Endothelial cell (in vitro differentiated cells): ENCODE results near the gene RAB40C. TPM values are rescaled to one million over a fixed set of nuclear protein-coding genes. Genes with fewer than 3 reads are reported as not detected.

Experiments
- DNase-seq: peaks from one replicate; pipeline ENCODE4 v3.0.0; 2021; ENCODE audit warnings: low spot score
- H3K27ac Mint-ChIP-seq: one replicate; pipeline ENCODE4 v1.8.0; 2021; ENCODE audit warnings: mixed read lengths, inconsistent platforms; ENCODE audit not compliant: unreplicated experiment
- H3K27me3 Mint-ChIP-seq: one replicate; pipeline ENCODE4 v1.8.0; 2021; ENCODE audit warnings: mild to moderate bottlenecking, moderate library complexity, mixed read lengths, inconsistent platforms; ENCODE audit not compliant: unreplicated experiment
- H3K36me3 Mint-ChIP-seq: one replicate; pipeline ENCODE4 v1.8.0; 2021; ENCODE audit warnings: mild to moderate bottlenecking, low read depth, mixed read lengths, inconsistent platforms; ENCODE audit not compliant: unreplicated experiment
- H3K4me1 Mint-ChIP-seq: one replicate; pipeline ENCODE4 v1.8.0; 2021; ENCODE audit warnings: mild to moderate bottlenecking, mixed read lengths, inconsistent platforms; ENCODE audit not compliant: unreplicated experiment
- H3K4me3 Mint-ChIP-seq: one replicate; pipeline ENCODE4 v1.8.0; 2021; ENCODE audit warnings: mild to moderate bottlenecking, mixed read lengths, inconsistent platforms; ENCODE audit not compliant: unreplicated experiment
- H3K9me3 Mint-ChIP-seq: one replicate; pipeline ENCODE4 v1.8.0; 2021; ENCODE audit warnings: mixed read lengths, inconsistent platforms; ENCODE audit not compliant: unreplicated experiment
- total RNA-seq: library from RNA; stranded (reverse); fragmentation: NEBNext Ultra II Directional; extraction: Animal tissue kit (Norgen Biotek cat#: 25700); gene quantifications from one replicate; pipeline ENCODE4 v1.2.1, GENCODE V29; 2021; ENCODE audit not compliant: unreplicated experiment
- TF ChIP-seq, protein P1 (sequence below): fragments of 200-600 bp; sonication (generic); IDR thresholded peaks from one replicate; pipeline ENCODE4 v1.5.0; 2021; ENCODE audit warnings: antibody characterized with exemption; ENCODE audit not compliant: unreplicated experiment

Gene RAB40C
- total RNA-seq, 1 donor from 2014 or later: 18.5 TPM

DNA sequence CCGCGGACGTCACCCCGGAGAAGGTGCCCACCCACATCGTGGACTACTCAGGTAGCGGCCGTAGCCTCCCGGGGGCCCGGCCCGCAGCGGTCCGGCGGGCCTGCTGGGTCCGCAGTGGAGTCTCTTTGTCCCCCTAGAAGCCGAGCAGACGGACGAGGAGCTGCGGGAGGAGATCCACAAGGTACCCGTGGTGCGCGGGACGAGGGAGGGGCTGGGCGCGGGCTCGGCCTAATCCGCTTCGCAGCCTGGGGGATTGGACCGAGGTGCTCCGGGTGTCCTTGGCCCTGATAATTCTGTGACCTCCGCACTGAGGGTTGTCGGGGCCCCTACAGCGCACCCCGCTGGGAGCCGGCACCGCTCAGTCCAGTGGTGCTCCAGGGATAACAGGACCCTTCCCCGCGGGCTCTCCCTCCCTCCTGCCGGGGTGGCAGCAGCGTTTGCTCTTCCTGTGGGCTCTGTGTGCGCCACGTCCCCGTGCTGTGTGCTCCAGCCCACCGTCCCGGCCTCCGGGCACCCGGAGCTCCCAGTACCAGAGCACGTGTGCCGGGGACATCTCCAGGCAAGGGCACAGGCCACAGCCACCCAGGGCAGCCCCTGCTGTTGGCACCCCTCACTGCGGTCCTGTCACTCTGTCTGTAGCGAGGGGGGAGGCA, 78.8 kb downstream of the RAB40C start:
- Mint-ChIP-seq H3K4me3 (peak overlapping the region; percentile 81), H3K36me3 (no peaks in the 10 kb centered on the region)
- TF ChIP-seq, protein P1, sequence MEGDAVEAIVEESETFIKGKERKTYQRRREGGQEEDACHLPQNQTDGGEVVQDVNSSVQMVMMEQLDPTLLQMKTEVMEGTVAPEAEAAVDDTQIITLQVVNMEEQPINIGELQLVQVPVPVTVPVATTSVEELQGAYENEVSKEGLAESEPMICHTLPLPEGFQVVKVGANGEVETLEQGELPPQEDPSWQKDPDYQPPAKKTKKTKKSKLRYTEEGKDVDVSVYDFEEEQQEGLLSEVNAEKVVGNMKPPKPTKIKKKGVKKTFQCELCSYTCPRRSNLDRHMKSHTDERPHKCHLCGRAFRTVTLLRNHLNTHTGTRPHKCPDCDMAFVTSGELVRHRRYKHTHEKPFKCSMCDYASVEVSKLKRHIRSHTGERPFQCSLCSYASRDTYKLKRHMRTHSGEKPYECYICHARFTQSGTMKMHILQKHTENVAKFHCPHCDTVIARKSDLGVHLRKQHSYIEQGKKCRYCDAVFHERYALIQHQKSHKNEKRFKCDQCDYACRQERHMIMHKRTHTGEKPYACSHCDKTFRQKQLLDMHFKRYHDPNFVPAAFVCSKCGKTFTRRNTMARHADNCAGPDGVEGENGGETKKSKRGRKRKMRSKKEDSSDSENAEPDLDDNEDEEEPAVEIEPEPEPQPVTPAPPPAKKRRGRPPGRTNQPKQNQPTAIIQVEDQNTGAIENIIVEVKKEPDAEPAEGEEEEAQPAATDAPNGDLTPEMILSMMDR: no peak

GRCh38 chr16:669666-670065, 79.8 kb downstream of the RAB40C start:
- H3K27me3 Mint-ChIP-seq: peaks cover 5% of the 10 kb centered on the region
- no peaks in the 10 kb centered on the region for H3K9me3 Mint-ChIP-seq
- no peaks in the 10 kb centered on the region for H3K36me3 Mint-ChIP-seq
- no peak for DNase-seq
- H3K27ac Mint-ChIP-seq: no peak overlapping the region
- H3K4me3 Mint-ChIP-seq: no peak overlapping the region
- H3K4me1 Mint-ChIP-seq: no peaks in the 10 kb centered on the region
- TF ChIP-seq, protein P1: no peak

More for the DNA sequence above, 78.8 kb downstream of the RAB40C start:
- H3K9me3 Mint-ChIP-seq: no peaks in the 10 kb centered on the region
- no peak for DNase-seq
- no peak overlapping the region for H3K27ac Mint-ChIP-seq
- H3K4me1 Mint-ChIP-seq: no peaks in the 10 kb centered on the region
- H3K27me3 Mint-ChIP-seq: peaks cover 5% of the 10 kb centered on the region

DNA sequence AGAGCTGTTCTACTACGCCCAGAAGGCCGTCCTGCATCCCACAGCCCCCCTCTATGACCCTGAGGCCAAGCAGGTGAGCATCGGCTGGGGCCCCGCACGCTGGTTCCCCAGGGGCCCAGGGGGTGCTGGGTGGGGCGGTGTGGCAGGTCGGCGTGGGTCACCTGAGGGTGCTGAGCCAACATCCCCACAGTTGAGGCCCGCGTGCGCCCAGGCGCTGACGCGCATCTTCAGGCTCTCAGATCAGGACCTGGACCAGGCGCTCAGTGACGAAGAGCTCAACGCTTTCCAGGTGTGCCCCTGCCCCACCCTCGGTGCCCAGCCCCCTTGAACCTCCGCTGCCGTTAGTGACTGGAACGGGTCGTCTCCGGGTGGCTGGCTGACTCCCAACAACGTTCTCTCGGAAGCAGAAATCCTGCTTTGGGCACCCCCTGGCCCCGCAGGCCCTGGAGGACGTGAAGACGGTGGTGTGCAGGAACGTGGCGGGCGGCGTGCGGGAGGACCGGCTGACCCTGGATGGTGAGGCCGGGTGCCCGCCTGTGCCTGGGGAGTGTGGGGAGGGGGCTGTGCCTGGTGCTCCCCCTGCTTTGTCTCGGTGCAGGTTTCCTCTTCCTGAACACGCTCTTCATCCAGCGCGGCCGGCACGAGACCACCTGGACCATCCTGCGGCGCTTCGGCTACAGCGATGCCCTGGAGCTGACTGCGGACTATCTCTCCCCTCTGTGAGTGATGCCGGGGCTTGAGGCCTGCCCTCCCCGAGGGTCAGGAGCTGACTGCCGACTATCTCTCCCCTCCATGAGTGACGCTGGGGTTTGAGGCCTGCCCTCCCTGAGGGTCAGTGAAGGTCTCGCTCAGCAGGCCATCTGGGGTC, 80.9 kb downstream of the RAB40C start:
- Mint-ChIP-seq H3K9me3 (no peaks in the 10 kb centered on the region), H3K4me3 (no peak overlapping the region), H3K4me1 (no peaks in the 10 kb centered on the region), H3K27me3 (peaks cover 8% of the 10 kb centered on the region), H3K36me3 (no peaks in the 10 kb centered on the region), H3K27ac (no peak overlapping the region)
- DNase-seq: no peak
- TF ChIP-seq, protein P1: no peak

DNA sequence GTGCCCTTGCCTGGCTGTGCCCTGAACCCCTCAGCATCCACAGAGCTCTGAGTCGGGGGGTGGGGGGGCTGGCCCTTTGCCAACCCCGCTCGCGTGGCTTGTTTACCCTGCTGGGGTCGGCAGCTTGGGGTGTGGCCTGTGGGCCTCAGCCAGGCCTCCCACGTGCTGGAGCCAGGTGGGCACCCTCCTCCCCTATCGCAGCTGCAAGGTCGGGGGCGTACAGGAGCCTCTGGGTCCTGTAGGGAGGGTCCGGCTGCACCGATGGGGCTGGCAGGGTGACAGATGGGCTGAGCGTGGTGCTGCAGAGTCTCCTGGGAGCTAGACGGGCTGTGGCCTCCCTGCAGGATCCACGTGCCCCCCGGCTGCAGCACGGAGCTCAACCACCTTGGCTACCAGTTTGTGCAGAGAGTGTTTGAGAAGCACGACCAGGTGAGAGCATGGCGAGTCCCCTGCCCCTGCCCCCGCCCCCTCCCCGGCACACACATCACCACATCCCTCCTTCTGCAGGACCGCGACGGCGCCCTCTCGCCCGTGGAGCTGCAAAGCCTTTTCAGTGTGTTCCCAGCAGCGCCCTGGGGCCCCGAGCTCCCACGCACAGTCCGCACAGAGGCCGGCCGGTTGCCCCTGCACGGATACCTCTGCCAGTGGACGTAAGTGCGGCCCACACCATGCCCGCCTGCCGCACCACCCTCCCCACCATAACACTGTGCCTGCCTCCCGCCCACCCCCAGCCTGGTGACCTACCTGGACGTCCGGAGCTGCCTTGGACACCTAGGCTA, 81.7 kb downstream of the RAB40C start:
- no peaks in the 10 kb centered on the region for H3K9me3 Mint-ChIP-seq
- H3K27me3 Mint-ChIP-seq: peaks cover 8% of the 10 kb centered on the region
- H3K4me3 Mint-ChIP-seq: no peak overlapping the region
- H3K36me3 Mint-ChIP-seq: no peaks in the 10 kb centered on the region
- no peaks in the 10 kb centered on the region for H3K4me1 Mint-ChIP-seq
- H3K27ac Mint-ChIP-seq: no peak overlapping the region
- DNase-seq: no peak
- TF ChIP-seq, protein P1: no peak
